GM18505 (cell line): Measurements from ENCODE around the gene NOC4L.

Experiments
- ATAC-seq: cut with Tn5 transposase; IDR thresholded peaks from one replicate; pipeline ENCODE4 v1.9.1; 2021; ENCODE audit not compliant: unreplicated experiment
- POLR2A ChIP-seq: IDR thresholded peaks from 4 replicates; pipeline ENCODE4 v1.6.1; 2011; ENCODE audit warnings: borderline replicate concordance; ENCODE audit not compliant: insufficient read depth, insufficient read length; ENCODE audit errors: extremely low read depth

NOC4L gene

DNA sequence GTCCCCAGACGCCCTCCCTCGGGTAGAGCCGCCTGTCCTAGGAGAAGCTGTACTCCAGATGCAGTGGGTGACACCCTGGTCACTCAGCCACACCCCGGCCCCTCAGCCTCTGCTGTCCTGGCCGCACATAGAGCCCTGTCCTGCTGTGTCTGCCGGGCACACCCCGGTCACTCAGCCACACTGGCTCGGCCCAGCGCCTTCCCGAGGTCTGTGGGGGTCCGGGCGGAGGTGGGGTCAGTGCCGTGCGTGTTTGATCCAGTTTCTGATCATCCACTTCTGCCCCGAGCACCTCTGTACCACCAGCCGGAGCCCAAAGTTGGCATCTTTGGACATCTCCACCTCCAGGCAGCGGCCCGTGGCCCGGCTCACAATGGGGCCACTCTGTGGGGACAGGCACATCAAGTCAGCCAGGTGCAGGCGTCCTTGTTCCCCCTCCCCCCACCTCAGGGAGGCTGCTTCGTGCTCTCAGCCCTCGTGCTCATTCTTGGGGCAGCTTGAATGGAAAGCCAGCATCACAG, 52.7 kb downstream of the NOC4L start:
- no peak for ATAC-seq
- no peak for TF ChIP-seq POLR2A

GRCh38 chr12:132197581-132198354, 53.5 kb downstream of the NOC4L start:
- no peak for TF ChIP-seq POLR2A
- no peak for ATAC-seq

GRCh38 chr12:132199101-132199500, 54.8 kb downstream of the NOC4L start:
- no peak for TF ChIP-seq POLR2A
- no peak for ATAC-seq

DNA sequence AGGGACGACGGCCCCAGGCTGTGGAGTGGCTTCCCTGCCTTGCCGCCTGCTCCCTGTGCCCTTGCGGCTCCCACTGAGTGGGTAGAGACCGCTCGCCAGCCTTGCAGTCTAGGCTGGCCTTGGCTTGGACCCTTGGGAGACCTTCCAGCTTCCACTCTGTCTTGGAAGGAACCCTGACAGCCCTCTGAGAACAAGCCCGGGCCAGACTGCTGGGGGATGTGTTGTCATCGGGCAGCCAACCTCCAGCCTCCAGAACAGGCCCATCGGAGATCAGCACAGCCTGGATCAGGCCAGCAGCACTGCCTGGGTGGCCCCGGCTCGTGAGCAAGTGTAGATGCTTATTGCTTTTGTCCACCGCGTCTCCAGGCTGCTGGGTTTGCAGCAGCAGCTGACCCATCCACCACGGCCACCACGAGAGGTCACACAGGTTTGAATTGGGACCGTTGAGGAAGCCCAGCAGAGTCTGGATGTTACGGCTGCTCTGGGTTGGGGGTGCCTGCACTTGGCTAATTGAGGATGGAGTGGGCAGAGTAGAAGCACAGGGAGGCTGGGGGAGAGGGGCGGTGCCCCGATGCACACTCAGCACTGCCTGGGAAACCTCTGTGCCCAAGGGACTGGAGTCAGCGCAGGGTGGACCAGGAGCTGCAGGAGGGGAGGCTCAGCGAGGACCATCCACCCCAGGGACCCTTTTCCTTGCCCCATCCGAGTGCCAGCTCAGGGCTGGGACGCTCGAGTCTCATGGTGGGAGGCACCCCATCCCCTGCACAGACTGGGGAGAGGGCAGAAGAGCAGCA, 55.5 kb downstream of the NOC4L start:
- ATAC-seq: no peak

GRCh38 chr12:132200800-132201199, 56.5 kb downstream of the NOC4L start:
- ATAC-seq: no peak
- no peak for TF ChIP-seq POLR2A

More for the DNA sequence above, 55.5 kb downstream of the NOC4L start:
- TF ChIP-seq POLR2A: no peak

DNA sequence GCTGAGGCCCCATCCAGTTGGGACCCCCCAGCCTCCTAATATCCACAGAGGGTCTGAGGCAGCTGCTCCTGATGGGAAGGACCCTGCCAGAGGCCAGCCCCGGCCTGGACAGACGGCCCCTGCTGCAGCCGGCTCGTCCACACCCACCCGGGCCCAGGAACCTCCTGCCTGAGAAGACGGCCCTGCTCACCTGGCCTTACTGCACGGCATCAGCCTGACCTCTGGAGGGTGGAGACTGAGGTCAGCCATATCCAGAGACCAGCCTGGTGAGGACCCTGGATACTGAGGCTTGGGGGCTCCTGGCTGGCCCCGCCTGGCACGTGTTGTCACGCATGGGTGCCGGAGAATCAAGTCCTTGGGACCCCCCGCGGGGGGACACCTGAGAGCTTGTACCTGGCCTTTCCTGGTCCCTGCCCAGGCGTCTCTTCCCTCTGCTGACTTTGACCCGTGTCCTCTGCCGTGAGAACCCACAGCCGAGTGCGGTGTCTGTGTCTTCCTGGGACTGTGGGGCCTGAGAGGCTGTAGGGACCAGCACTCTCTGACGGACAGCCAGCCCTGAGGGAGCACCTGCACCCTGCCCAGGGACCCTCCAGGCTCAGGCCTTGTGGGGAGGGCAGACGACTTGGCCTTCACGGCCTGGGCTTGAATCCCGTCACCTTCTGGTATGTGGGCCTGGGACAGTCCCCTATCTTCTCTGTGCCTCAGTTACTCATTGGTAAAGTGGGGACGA, 57.3 kb downstream of the NOC4L start:
- TF ChIP-seq POLR2A: no peak
- no peak for ATAC-seq
